Measurements from ENCODE around the gene ATXN7. TPM values are rescaled to one million over a fixed set of nuclear protein-coding genes. Genes with fewer than 3 reads are reported as not detected.

ATXN7 gene
- total RNA-seq, 1 donor from 2014 or later = 9.5 TPM

DNA sequence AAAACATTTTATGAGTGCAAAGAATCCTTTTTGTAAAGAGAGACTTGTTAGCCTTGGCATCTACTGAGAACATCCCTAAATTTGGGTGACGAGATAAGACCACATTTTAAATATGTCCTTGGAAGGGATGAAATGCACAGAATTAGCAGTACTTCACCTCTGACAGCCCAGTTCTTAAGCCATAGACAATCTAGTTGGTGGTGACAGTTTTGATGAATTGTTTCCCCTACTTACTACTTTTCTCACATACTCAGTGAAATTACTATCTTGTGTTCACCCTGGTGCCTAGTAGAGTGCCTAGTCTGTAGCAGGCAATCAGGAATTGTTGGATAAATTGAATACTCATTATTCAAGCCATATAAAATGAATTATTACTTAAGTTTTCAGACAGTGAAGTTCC lies 45.1 kb downstream of the ATXN7 start:
- no peaks in the 10 kb centered on the region for H3K36me3 ChIP-seq (ENCODE audit: control insufficient read depth, insufficient read depth, low read length)
- DNase-seq (ENCODE audit: low read depth) = no peak
- TF ChIP-seq, protein P1, sequence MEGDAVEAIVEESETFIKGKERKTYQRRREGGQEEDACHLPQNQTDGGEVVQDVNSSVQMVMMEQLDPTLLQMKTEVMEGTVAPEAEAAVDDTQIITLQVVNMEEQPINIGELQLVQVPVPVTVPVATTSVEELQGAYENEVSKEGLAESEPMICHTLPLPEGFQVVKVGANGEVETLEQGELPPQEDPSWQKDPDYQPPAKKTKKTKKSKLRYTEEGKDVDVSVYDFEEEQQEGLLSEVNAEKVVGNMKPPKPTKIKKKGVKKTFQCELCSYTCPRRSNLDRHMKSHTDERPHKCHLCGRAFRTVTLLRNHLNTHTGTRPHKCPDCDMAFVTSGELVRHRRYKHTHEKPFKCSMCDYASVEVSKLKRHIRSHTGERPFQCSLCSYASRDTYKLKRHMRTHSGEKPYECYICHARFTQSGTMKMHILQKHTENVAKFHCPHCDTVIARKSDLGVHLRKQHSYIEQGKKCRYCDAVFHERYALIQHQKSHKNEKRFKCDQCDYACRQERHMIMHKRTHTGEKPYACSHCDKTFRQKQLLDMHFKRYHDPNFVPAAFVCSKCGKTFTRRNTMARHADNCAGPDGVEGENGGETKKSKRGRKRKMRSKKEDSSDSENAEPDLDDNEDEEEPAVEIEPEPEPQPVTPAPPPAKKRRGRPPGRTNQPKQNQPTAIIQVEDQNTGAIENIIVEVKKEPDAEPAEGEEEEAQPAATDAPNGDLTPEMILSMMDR (IDR thresholded peaks at IDR 0.05; ENCODE audit: insufficient read depth, low read length, severe bottlenecking) = no peak
- FAIRE-seq = no peak
- H3K4me3 ChIP-seq (ENCODE audit: low read depth, low read length) = no peak overlapping the region
- no peaks in the 10 kb centered on the region for H3K27me3 ChIP-seq (ENCODE audit: control insufficient read depth, insufficient read depth, low read length)

DNA sequence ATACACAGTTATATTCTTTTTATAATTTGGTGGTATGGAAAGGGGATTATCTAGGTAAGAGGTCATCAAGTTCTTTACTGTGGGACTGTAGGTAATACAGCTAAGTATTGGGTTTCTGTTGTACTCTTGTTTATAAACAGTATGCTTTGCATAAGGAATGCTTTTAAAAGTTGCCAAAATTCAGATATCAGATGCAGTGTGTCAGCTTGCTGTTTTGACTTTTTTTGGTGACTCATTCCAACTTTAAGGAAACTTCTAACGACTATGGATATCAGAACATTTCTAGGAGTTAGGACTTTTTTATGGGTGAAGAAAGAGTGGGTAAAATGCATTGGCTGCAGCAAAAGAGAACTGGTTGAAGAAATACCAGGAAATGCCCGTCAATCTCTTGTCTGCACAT lies 45.8 kb downstream of the ATXN7 start:
- Histone ChIP-seq H3K36me3 (ENCODE audit: control insufficient read depth, insufficient read depth, low read length) (no peaks in the 10 kb centered on the region), H3K4me3 (ENCODE audit: low read depth, low read length) (no peak overlapping the region), H3K27me3 (ENCODE audit: control insufficient read depth, insufficient read depth, low read length) (no peaks in the 10 kb centered on the region)
- TF ChIP-seq, protein P1 (IDR thresholded peaks at IDR 0.05; ENCODE audit: insufficient read depth, low read length, severe bottlenecking) = no peak
- DNase-seq (ENCODE audit: low read depth) (no peak), FAIRE-seq (no peak)

DNA sequence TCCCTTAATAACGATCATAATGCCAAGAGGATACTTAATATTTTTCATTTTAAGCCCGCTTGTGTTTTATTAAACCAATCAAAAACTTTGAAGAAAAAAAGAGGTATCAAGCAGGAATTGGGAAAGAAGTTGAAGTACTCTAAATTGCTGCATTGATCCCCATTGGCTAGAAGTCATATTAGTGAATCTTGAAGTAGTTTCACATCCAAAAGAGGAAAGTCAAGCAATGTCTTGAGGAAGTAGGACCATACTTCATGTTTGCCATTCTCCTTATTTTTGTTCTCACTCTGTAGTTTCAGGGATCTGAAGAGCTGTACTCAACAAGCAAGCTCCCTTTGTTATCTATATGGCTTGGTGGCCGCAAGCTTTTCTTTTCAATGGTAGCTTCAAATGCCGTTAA lies 46.3 kb downstream of the ATXN7 start:
- H3K36me3 ChIP-seq (ENCODE audit: control insufficient read depth, insufficient read depth, low read length) = no peaks in the 10 kb centered on the region
- TF ChIP-seq, protein P1 (IDR thresholded peaks at IDR 0.05; ENCODE audit: insufficient read depth, low read length, severe bottlenecking) = no peak
- H3K4me3 ChIP-seq (ENCODE audit: low read depth, low read length) = no peak overlapping the region
- DNase-seq (ENCODE audit: low read depth) (no peak), FAIRE-seq (no peak)
- no peaks in the 10 kb centered on the region for H3K27me3 ChIP-seq (ENCODE audit: control insufficient read depth, insufficient read depth, low read length)

GRCh38 chr3:63910891-63911290 lies 47.2 kb downstream of the ATXN7 start:
- no peak overlapping the region for H3K4me3 ChIP-seq (ENCODE audit: low read depth, low read length)
- FAIRE-seq = no peak

DNA sequence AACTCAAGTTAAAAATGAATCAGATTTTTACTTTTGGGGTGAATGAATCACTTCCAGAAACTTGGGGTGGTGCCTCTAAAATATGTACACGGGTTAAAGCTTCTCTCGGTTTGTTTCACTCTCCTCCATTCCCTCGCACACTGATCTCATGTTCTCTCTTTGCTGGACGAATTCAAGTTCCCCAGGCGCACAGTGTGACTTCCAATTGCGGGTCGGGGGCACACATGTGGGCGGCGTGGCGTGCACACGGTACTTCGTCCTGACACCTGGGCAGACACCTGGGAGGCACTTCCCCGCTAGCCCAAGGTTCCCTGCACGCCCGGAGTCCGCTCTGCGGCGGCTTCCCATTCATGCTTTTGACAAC lies 47.8 kb downstream of the ATXN7 start:
- Histone ChIP-seq H3K27me3 (ENCODE audit: control insufficient read depth, insufficient read depth, low read length) (no peaks in the 10 kb centered on the region), H3K36me3 (ENCODE audit: control insufficient read depth, insufficient read depth, low read length) (no peaks in the 10 kb centered on the region), H3K4me3 (ENCODE audit: low read depth, low read length) (peak overlapping the region; percentile 52)
- DNase-seq (ENCODE audit: low read depth) (peak; percentile 42), FAIRE-seq (no peak)
- TF ChIP-seq, protein P1 (IDR thresholded peaks at IDR 0.05; ENCODE audit: insufficient read depth, low read length, severe bottlenecking) = no peak

More at GRCh38 chr3:63910891-63911290, 47.2 kb downstream of the ATXN7 start:
- TF ChIP-seq, protein P1 (IDR thresholded peaks at IDR 0.05; ENCODE audit: insufficient read depth, low read length, severe bottlenecking) = no peak
- no peaks in the 10 kb centered on the region for H3K27me3 ChIP-seq (ENCODE audit: control insufficient read depth, insufficient read depth, low read length)
- no peaks in the 10 kb centered on the region for H3K36me3 ChIP-seq (ENCODE audit: control insufficient read depth, insufficient read depth, low read length)
- DNase-seq (ENCODE audit: low read depth) = peak; percentile 45
